GM19240 (cell line): Measurements from ENCODE around the gene COG5.

Experiments used
- DNase-seq: peaks from one replicate; pipeline ENCODE4 v3.0.0; 2011; ENCODE audit warnings: low spot score; ENCODE audit not compliant: insufficient read length

The COG5 gene

DNA sequence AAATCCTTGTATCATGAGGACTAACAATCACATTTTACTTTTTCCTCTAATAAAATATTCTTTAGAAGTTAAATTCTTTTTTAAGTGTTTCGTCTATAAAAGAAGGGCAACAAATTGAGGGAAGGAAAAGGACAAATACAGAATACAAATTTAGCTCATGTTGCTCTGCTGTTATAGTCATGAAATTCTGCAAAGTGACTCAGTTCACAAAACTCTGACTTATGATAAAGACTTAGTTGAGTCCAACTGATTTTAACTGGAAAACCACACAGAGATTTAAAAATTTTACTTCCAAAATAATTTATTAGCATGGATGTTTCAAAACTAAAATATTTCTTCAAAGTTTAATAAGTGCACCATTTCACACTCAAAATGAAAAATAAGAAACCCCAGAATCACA, 168.9 kb downstream of the COG5 start:
- DNase-seq: no peak

DNA sequence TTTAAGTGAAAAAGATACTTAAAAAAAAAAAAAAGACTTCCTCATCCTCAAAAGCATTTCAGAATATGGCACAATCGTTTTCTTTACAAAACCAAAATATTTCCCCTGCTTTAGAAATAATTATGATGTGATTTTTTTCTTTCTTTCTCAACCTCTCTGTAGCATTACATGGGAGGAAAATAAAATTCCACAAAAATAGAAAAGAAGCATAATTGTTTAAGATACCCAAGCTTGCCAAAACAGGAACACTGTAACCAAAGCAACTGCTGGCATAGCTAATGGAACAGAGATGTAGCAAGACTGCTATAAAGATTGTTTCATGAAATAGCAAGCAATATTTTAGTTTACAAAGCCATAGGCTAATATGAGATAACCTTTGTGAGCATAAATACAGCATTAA, 169.4 kb downstream of the COG5 start:
- DNase-seq: no peak

DNA sequence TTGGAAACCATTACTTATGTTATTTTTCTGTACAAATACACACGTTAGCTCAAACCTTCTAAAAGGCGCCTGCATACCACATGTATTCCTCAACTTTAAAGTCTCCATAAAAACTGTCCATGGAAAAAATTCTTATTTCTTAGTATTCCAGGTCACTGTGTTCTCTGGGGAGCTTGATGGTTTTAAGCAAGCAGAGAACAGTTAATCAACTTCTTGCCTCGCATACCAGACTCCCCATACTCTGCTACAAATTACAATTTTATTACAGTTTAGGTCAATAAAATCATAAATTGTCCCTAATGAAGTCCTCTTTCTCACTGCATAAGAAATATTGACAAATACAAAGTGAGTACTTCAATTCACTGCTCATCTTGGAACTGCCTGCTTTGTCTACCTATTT, 170.9 kb downstream of the COG5 start:
- no peak for DNase-seq

DNA sequence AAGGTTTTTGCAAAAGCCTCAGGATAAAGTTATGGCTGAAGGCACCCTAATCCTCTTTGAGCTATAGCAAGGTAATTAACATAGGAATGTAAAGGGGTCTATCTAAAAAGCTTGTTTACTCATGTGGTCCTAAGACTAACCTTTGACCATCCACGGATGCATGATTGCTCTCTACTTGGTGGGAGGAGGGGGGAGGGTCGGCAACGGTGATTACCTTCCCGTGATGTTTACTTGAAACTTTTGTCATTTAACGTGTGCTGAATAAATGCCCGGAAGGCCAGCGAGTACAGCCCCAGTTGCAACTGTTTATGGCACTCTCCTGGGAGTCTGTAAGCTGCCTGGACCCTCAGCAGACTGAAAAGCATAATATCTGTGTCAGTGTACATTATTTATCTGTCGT, 172.8 kb downstream of the COG5 start:
- DNase-seq: no peak

DNA sequence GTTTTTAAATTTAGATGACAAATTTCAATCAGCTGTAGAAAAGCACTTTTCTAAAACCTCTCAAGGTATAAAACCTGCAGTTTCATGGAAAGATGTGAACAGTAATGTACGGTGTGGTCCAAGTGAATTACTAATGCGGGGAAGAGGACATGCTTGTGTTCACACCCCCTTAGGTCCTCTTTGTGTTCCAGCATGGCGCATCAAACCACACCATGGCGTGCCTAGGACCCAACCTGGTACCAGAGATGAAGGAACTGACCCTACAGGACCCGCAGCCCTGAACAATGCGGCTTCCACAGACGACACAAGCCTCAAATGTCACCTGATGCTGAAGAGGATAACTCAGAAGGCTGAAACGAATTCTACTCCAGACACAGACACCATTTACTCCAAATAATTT, 175.1 kb downstream of the COG5 start:
- no peak for DNase-seq

DNA sequence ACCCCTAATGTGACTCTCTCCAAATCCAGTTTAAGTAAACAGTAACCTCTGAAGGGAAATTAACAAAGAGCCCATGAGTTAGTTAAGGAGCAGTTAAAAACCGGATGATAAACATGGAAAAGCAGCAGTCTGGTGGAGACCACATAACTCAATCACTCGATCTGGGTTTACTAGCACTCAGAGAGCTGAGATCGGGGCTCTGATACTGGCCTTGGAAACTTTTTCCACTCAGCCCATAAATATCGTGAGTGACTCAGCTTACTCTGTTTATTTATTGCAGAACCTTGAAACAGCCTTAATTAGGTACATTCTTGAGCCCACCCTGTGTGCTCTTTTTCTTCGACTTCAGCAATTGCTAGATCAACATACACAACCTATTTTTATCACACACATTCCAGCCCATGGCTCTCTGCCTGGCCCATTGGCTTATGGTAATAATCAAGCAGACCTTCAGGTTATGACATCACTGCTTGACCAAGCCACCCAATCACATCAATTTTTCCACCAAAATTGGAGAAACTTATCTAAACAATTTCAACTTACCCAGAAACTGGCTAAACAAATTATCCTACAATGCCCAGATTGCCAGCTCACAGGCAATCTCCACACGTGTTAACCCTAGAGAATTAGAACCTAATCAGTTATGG, 176.0 kb downstream of the COG5 start:
- DNase-seq: no peak

DNA sequence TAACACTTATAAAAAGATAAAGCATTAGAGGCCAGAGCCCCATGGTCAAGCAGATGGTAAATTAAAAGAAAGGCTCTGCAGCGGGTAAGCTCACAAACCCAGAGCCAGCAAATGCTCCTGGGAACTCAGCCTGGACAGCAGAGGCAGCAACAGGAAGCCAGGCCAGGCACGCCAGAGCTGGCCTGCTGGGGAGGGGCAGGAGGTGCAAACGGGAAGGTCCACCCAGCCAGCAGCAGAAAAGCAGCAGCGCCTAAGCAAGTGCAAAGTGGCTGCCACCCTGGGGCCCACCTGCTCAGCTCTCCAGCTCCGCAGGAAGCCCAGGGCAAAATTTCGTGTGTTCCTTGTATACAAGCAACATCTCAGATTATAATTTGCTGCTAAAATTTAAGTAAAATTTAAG, 176.6 kb downstream of the COG5 start:
- DNase-seq: no peak

DNA sequence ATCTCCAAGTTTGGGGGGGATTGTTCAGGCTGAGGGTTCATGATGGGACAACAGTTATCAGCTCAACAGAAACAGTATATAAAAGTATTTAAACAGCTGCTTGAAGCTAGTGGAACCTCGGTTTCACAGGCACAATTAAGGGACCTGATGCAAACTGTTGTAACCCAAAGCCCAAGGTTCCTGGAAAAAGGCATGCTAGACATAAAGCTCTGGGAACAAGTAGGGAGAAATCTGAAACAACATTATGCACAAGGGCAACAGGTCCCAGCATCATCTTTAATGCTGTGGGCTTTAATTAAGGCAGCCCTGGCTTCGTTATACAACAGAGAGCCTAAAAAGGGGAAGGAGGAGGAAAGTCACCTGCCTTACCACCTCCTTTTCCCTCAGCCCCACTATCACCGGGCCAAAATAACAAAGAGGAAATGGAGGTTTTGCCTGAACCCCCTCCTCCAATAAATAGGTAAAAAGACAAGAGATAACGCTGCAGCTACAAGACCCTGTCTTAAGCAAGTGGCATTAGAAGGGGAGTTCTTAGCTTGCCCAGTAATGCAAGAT, 177.1 kb downstream of the COG5 start:
- DNase-seq: no peak

DNA sequence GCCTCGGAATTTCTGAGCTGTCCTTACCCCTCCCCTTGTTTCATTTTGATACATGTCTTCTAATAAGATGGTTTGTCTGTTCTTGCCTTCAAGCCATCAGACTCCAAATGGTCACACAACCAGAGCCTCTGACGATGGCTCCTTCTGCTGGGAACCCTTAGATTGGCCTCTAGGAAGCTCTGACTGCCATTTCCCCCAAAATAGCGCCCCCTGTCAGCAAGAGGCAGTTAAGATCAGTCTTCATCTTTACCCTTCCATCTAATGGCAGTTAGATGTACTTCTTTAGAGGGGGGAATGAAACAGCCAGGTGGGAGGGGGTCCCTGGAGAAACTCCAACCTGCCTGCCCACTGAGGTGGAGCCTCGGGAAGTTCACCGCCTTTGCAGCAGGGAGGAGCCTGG, 179.7 kb downstream of the COG5 start:
- no peak for DNase-seq

DNA sequence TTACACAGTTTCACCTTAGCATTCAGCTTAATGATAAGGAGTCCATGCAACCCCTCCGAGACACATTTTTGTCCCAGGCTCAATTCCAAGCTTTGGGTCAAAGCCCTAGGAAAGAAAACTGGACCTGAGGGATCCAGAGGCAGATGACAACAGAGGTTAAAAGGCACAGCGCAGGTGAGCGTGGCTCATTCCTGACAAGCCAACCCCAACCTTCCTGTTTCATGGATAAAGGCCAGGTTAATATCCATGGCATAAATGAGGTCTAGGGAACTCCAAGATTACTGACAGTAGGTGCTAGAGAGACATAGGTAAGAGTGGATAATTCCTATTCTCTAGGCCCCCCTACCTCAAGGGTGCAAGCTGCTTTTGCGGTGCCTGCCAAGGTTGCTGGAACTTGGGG, 180.5 kb downstream of the COG5 start:
- DNase-seq: no peak

DNA sequence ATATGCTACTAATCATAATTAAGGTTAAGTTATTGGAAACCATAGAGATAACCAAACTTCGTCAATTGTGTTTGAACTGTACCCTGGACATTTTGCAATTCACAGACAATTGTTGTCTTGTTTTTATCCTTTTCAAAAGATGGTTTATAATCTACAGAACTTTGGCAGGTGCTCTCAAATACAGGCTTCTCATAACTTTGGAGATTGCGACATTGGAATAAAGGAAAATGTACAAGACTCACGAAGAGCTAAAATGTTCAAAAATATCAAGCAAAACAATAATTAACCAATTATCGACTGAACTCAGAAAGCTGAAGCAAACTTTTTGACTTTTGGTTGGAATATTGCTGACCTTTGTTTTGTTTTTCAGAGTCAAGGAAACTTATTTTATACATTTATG, 182.3 kb downstream of the COG5 start:
- no peak for DNase-seq

DNA sequence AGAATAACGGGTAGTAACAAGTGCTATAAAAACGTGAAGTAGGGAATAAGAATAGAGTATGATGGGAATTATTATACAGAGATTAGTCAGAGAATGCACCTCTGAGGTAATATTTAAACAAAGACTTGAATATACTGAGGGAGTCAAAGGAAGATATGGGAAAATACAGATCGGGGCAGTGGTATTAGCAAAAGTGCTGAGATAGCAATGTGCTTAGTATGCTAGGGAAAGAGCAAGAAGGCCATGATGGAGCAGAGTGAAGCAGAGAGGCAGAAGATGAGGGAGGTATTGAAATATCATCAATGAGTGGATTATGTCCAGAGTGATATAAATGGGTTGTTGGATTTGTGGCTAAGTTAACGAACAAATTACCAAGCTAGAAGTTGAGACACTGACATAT, 190.4 kb downstream of the COG5 start:
- no peak for DNase-seq

DNA sequence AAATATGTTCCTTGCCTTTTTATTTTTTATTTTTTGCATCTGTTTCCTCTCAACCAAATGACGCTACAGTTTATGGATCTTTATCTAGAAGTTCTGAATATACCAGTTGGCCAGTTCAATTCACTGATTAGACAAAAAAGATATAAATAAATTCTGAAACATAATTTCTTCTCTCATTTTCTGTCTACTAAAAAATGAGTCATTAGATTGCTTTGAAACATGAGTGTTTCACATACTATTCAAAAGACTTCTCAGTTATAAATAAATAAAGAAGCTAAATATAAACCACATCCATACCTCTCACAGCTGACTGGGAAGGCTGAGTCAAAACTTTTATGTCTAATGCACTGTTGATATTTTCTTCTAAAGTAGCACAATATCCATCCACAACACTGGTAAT, 191.4 kb downstream of the COG5 start:
- DNase-seq: no peak

DNA sequence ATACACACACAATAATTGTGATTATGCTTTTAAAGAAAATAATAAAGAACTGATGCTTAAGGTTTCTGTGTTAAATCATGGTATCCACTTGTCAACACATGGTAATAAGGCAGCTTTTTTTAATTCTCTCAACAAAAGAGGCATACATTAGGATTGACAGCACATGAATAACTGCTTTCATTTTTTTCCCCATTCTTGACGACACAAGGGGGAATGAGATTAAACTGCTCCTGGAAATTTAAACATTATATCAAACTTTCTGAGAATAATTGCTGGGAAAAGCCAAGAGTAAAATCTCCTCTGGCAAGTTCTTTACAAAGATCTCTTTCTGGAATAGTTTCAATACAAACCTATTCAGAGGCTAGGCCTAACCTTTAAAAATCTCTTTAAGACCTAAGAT, 192.9 kb downstream of the COG5 start:
- no peak for DNase-seq

DNA sequence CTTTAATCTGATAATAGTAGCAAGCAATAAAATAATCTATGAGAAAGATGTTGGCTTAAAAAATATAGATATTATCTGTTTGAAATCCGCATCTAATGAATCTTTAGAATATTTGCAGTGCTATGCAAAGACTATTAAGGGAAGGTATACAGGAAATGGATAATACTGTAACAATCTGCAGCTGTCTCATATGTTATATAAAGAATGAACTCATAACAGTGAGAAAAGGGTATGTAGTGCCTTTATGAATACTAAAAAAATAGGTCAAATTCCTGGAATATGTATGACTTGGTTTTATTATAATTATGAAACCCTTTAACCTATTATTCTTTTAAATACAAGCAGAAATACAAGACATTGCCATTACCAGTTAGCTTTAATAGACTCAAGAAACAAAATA, 198.9 kb downstream of the COG5 start:
- no peak for DNase-seq

DNA sequence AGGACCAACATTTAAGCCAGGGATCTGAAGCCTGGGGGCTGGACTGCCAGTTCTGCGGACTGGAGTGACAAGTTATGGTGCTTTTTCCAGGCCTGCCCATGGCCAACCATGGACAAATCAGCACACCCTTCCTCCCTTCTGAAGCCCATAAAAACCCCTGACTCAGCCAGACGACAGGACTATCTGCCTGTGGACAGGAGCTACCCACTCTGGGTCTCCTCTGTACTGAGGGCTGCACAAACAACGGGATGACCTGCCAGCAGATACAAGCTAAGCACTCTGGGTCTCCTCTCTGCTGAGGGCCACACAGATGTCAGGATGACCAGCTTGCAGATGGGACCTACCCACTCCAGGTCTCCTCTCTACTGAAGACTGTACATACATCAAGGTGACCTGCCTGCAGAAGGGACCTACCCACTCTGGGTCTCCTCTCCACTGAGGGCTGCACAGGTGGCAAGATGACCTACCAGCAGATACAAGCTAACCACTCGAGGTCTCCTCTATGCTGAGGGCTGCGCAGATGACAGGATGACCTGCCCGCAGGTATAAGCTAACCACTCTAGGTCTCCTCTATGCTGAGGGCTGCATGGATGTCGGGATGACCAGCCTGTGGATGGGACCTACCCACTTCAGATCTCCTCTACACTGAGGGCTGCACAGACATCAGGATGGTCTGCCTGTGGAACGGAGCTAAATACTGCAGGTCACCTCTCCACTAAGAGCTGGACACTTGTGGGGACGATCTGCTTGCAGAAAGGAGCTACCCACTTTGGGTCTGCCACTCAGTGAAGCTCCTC, 204.0 kb downstream of the COG5 start:
- DNase-seq: no peak

DNA sequence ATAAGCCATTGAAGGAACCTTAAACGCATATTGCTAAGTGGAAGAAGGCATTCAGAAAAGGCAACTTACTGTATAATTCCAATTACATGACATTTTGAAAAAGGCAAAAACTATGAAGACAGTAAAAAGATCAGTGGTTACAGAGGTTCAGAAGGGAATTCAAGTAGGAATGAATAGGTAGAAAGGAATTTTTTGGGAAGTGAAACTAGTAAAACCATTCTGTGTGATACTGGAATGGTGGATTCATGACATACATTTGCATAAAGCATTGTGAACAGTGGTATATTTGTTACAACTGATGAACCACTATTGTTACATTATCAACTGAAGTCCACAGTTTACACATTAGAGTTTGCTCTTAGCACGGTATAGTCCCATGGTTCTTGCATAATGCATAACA, 208.1 kb downstream of the COG5 start:
- no peak for DNase-seq

DNA sequence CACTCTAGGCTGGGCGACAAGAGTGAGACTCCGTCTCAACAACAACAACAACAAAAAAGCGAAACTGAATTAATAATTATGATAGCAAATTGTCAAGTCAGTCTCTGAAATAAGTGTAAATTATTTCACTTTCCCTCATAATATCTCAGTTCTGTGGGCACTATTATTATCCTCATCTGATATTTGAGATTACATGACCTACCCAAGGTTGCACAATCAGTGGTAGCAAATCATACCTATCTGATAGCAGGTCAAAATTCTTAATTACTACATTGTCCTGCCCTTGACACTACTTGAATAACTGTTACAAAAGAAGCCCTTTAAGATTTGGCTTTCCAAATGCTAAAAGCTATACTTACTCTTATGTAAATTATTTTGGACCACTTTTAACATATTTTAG, 209.1 kb downstream of the COG5 start:
- DNase-seq: no peak

DNA sequence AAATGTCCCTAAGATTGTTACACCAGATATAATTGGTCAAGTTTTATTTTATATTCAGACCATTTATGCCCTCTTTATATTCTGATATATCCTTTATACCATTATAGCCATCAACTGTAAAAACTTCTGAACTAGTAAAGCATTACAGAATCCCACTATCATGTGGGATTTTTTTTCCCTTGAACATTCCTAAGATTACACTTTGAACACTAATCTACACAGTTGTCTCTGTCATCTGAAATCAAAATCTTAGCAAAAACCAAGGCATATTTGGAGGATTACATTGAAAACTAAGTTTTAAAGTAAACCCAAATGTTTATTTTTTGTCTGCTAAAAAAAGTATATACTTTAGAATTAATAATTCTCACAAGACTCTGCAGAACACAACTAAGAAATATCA, 210.0 kb downstream of the COG5 start:
- DNase-seq: no peak

DNA sequence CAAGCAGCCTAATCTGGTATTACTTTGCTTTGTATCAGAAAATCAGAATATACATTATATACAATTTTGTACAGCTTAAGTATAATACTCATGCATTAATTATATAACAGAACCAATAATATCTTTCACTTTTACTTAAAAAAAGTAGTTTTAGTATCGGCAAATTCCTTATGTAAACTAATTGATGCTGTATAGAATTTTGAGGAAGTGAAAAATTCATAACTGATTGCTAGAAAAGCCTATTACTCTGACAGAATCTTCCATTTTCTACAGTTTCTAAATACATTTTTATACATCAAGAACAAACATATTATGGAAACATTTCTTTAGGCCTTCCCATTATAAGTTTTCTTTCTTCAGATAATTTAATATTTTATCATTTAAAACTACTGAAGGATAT, 217.8 kb downstream of the COG5 start:
- no peak for DNase-seq

DNA sequence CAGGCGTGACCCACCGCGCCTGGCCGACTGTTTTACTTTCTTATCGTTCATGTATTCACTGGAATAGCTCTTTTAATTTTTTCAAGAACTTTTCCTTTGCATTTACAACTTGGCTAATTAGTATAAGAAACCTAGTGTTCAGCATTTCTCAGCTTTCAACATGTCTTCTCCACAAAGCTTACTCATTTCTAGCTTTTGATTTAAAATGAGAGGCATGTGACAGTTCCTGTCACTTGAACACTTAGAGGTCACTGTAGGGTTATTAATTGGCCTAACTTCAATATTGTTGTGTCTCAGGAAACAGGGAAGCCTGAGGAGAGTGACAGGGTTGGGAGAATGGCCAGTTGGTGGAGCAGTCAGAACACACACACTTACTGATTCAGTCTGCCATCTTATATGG, 218.9 kb downstream of the COG5 start:
- DNase-seq: no peak

DNA sequence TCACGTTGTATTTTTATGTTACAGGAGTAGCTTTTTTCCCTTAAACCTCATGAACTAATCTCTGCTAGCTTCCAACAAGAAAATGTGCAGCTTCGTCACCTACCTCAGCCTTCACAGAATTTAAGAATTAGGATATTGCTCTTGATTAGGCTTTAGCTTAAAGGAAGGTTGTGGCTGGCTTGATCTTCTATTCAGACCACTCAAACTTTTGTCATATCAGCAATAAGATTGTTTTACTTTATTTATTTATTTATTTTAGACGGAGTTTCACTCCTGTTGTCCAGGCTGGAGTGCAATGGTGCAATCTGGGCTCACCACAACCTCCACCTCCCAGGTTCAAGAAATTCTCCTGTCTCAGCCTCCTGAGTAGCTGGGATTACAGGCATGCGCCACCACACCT, 219.4 kb downstream of the COG5 start:
- DNase-seq: no peak

DNA sequence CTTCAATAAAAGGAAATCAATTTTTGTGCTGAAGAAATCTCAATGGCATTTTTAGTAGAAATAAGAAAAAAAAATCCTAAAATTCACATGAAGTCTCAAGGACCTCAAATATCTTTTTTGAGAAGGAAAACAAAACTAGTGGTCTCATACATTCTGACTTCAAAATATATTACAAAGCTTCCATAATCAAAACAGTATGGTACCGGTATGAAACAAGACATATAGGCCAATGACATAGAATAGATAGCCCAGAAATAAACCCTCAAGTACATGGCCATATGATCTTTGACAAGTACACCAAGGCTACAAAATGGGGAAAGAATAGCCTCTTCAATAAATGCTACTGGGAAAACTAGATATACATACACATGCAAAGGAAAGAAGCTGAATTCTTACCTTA, 225.6 kb downstream of the COG5 start:
- no peak for DNase-seq
